B cell (primary cell): ENCODE measurements around the gene IFIT2. TPM values are rescaled to one million over a fixed set of nuclear protein-coding genes. Genes with fewer than 3 reads are reported as not detected.
"Not testable (repeated sequence)": the region's sequence is repeated elsewhere in the genome, so short reads cannot be mapped to it uniquely, and the experiment has no call there.

Source experiments
- ATAC-seq: fragments of 200-7000 bp; cut with Tn5 transposase; one replicate; pipeline ENCODE4 v1.10.0; 2021; ENCODE audit warnings: low read depth, mild to moderate bottlenecking, moderate number of reproducible peaks, moderate library complexity
- CTCF ChIA-PET: fragments of 350-600 bp; sonication (Branson Sonifier 250); formaldehyde crosslinking; loops from one replicate; lab custom pipeline; 2021; ENCODE audit warnings: antibody characterized with exemption, inconsistent platforms; lab: Charles Lee
- POLR2A ChIA-PET: fragments of 350-600 bp; sonication (Branson Sonifier 250); formaldehyde crosslinking; loops from one replicate; lab custom pipeline; 2021; ENCODE audit warnings: antibody characterized with exemption; lab: Charles Lee
- DNase-seq: peaks from one replicate; pipeline ENCODE4 v3.0.0; 2013
- H2AFZ ChIP-seq: 2 replicates; pipeline ENCODE4 v1.6.1; 2012; ENCODE audit warnings: mild to moderate bottlenecking, low read depth, low read length; ENCODE audit not compliant: insufficient read depth, poor library complexity, severe bottlenecking
- H3K27ac ChIP-seq, 2 donors: 1 replicate in 1 of 2; 2 replicates in 1 of 2; pipeline ENCODE4 v1.5.1; 2012 to 2013; ENCODE audit warnings: low read length in 2 of 2, mild to moderate bottlenecking in 2 of 2, moderate library complexity in 1 of 2
- H3K27me3 ChIP-seq, 4 experiments: fragments of 200-600 bp in 1 of 4; sonication (generic) in 1 of 4; replicated peaks in 1 of 4; 1 replicate in 2 of 4; 2 replicates in 2 of 4; pipeline versions ENCODE4 v1.6.1 to v1.7.0; 2013 to 2016; ENCODE audit warnings: low read length in 3 of 4, mild to moderate bottlenecking in 2 of 4, mixed read lengths in 1 of 4, moderate library complexity in 1 of 4; ENCODE audit not compliant: insufficient read depth in 4 of 4, control insufficient read depth in 3 of 4; ENCODE audit errors: control extremely low read depth in 1 of 4
- H3K36me3 ChIP-seq, 2 experiments: replicated peaks in 1 of 2; 1 replicate in 1 of 2; 2 replicates in 1 of 2; pipeline versions ENCODE4 v1.6.1 to v1.7.1; 2013; ENCODE audit warnings: low read length in 1 of 2; ENCODE audit not compliant: insufficient read depth in 2 of 2, control insufficient read depth in 1 of 2; ENCODE audit errors: control extremely low read depth in 1 of 2, extremely low read depth in 1 of 2
- H3K4me1 ChIP-seq, 2 donors: fragments of 200-600 bp in 1 of 2; sonication (generic) in 1 of 2; 1 replicate in 1 of 2; 2 replicates in 1 of 2; pipeline versions ENCODE4 v1.5.1 to v1.6.1; 2013 to 2017; ENCODE audit warnings: low read length in 2 of 2; ENCODE audit not compliant: control insufficient read depth in 2 of 2, insufficient read depth in 2 of 2
- H3K4me2 ChIP-seq: replicated peaks from 2 replicates; pipeline ENCODE3; 2012; ENCODE audit warnings: mild to moderate bottlenecking, low read depth, low read length; ENCODE audit not compliant: poor library complexity, severe bottlenecking
- H3K4me3 ChIP-seq, 5 experiments: fragments of 200-600 bp in 1 of 5; sonication (generic) in 1 of 5; 1 replicate in 3 of 5; 2 replicates in 2 of 5; pipeline versions ENCODE4 v1.5.1 to v1.7.0; 2011 to 2016; ENCODE audit warnings: low read length in 4 of 5, mild to moderate bottlenecking in 4 of 5, low read depth in 2 of 5, control low read depth in 1 of 5, moderate library complexity in 1 of 5; ENCODE audit not compliant: insufficient read depth in 1 of 5; ENCODE audit errors: control extremely low read depth in 1 of 5, extremely low read depth in 1 of 5
- H3K79me2 ChIP-seq: fragments of 200-600 bp; sonication (generic); one replicate; pipeline ENCODE4 v1.6.0; 2016; ENCODE audit warnings: low read length; ENCODE audit not compliant: control insufficient read depth, insufficient read depth
- H3K9ac ChIP-seq: fragments of 200-600 bp; sonication (generic); 2 replicates; pipeline ENCODE4 v1.6.1; 2017; ENCODE audit warnings: mild to moderate bottlenecking, low read length, moderate library complexity
- H3K9me3 ChIP-seq, 3 donors: one replicate each; pipeline versions ENCODE4 v1.6.1 to v1.7.1; 2013; ENCODE audit warnings: low read length in 2 of 3; ENCODE audit not compliant: control insufficient read depth in 2 of 3, insufficient read depth in 1 of 3; ENCODE audit errors: control extremely low read depth in 1 of 3
- H4K20me1 ChIP-seq: 2 replicates; pipeline ENCODE4 v1.6.0; 2012; ENCODE audit warnings: mild to moderate bottlenecking, low read length; ENCODE audit not compliant: insufficient read depth, control insufficient read depth, poor library complexity, severe bottlenecking
- H3K27ac Mint-ChIP-seq: one replicate; pipeline ENCODE4 v1.8.0; 2021; ENCODE audit warnings: mixed read lengths
- H3K27me3 Mint-ChIP-seq: one replicate; pipeline ENCODE4 v1.8.0; 2021; ENCODE audit warnings: mixed read lengths
- H3K4me1 Mint-ChIP-seq: one replicate; pipeline ENCODE4 v1.8.0; 2021; ENCODE audit warnings: mixed read lengths
- H3K4me3 Mint-ChIP-seq: one replicate; pipeline ENCODE4 v1.8.0; 2021; ENCODE audit warnings: mixed read lengths
- H3K9me3 Mint-ChIP-seq: one replicate; pipeline ENCODE4 v1.8.0; 2022; ENCODE audit warnings: mixed read lengths; ENCODE audit not compliant: insufficient read depth
- WGBS: methylation state at CpG from one replicate; pipeline ENCODE4 v1.1.5; 2013; ENCODE audit warnings: missing lambda C conversion rate; ENCODE audit not compliant: insufficient coverage; 5-methylcytosine and 5-hydroxymethylcytosine counted together
- intact Hi-C: fragments of 100-400 bp; cut with micrococcal nuclease; formaldehyde crosslinking; loops from one replicate; pipeline ENCODE4 v1.10.0; 2022
- polyA plus RNA-seq: library from polyadenylated mRNA; depleted of rRNA; stranded (reverse); fragments of >200 nt; gene quantifications from 2 replicates; pipeline ENCODE4 v1.2.3, GENCODE V29; 2012
- total RNA-seq, 2 donors: library from RNA; stranded (reverse); fragments of 120-200 nt in 1 of 2; gene quantifications; 1 replicate in 1 of 2; 2 replicates in 1 of 2; pipeline versions ENCODE4 v1.2.3 to v1.2.4, GENCODE V29; 2013 to 2022

The IFIT2 gene
- total and polyA plus RNA-seq, 2 donors (not counting 1 experiment from before 2014, with no cell fraction given): 3.6 to 12.4 TPM

DNA sequence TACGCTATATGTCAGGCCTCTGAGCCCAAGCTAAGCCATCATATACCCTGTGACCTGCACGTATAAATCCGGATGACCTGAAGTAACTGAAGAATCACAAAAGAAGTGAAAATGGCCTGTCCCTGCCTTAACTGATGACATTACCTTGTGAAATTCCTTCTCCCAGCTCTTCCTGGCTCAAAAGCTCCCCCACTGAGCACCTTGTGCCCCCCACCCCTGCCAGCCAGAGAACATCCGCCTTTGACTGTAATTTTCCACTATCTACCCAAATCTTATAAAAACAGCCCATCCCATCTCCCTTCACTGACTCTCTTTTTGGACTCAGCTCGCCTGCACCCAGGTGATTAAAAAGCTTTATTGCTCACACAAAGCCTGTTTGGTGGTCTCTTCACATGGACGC is 17.1 kb upstream of the IFIT2 start:
- H2AFZ ChIP-seq, H3K27ac Mint-ChIP-seq, intact Hi-C loops: not testable (repeated sequence)

DNA sequence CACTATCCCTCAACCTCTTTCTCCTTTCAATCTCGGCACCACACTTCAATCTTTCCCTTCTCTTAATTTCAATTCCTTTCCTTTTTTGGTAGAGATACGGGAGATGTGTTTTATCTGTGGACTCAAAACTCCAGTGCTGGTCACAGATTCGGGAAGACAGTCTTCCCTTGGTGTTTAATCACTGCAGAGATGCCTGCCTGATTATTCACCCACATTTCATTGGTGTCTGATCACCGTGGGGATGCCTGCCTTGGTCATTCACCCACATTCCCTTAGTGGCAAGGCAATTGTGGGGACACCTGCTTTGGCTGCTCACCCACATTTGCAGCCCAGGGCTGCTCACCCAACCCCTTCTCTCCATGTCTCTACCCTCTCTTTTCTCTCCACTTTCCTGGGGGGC is 16.5 kb upstream of the IFIT2 start:
- H3K4me1 ChIP-seq, intact Hi-C loops, POLR2A ChIA-PET, H3K27ac ChIP-seq, H3K36me3 ChIP-seq, H3K27me3 Mint-ChIP-seq, ATAC-seq, H3K27ac Mint-ChIP-seq, H3K4me1 Mint-ChIP-seq, H3K4me3 ChIP-seq, H3K9ac ChIP-seq, H3K4me3 Mint-ChIP-seq, H3K9me3 ChIP-seq, H3K79me2 ChIP-seq, H4K20me1 ChIP-seq, DNase-seq, H3K4me2 ChIP-seq, H2AFZ ChIP-seq, H3K9me3 Mint-ChIP-seq, H3K27me3 ChIP-seq: not testable (repeated sequence)
- 100% methylated on average over 2 of the region's 4 CpGs for WGBS
- CTCF ChIA-PET: interaction anchor here (0.7 kb wide), 1 partner anchor 87 kb away, joined by 3 read pairs; no protein-coding TSS in a partner anchor

More for the DNA sequence above, 17.1 kb upstream of the IFIT2 start:
- H3K4me3 Mint-ChIP-seq, H3K9ac ChIP-seq, H3K4me3 ChIP-seq, H3K27me3 ChIP-seq, ATAC-seq, H3K27ac ChIP-seq, POLR2A ChIA-PET, DNase-seq, H4K20me1 ChIP-seq, H3K9me3 ChIP-seq, H3K79me2 ChIP-seq, H3K36me3 ChIP-seq, H3K4me2 ChIP-seq, H3K4me1 Mint-ChIP-seq, H3K4me1 ChIP-seq, H3K27me3 Mint-ChIP-seq, H3K9me3 Mint-ChIP-seq: not testable (repeated sequence)
- WGBS: 96% methylated on average over 6 of the region's 6 CpGs
- CTCF ChIA-PET: interaction anchor here (0.7 kb wide), 1 partner anchor 87 kb away, joined by 3 read pairs; no protein-coding TSS in a partner anchor
